GM04503 (cell line): ENCODE data around the gene SUMF2.
"Not testable (repeated sequence)": the region's sequence is repeated elsewhere in the genome, so short reads cannot be mapped to it uniquely, and the experiment has no call there.

Experiments
- DNase-seq: peaks from one replicate; pipeline ENCODE4 v3.0.0-alpha.2; 2012; ENCODE audit warnings: low read depth

Gene SUMF2

DNA sequence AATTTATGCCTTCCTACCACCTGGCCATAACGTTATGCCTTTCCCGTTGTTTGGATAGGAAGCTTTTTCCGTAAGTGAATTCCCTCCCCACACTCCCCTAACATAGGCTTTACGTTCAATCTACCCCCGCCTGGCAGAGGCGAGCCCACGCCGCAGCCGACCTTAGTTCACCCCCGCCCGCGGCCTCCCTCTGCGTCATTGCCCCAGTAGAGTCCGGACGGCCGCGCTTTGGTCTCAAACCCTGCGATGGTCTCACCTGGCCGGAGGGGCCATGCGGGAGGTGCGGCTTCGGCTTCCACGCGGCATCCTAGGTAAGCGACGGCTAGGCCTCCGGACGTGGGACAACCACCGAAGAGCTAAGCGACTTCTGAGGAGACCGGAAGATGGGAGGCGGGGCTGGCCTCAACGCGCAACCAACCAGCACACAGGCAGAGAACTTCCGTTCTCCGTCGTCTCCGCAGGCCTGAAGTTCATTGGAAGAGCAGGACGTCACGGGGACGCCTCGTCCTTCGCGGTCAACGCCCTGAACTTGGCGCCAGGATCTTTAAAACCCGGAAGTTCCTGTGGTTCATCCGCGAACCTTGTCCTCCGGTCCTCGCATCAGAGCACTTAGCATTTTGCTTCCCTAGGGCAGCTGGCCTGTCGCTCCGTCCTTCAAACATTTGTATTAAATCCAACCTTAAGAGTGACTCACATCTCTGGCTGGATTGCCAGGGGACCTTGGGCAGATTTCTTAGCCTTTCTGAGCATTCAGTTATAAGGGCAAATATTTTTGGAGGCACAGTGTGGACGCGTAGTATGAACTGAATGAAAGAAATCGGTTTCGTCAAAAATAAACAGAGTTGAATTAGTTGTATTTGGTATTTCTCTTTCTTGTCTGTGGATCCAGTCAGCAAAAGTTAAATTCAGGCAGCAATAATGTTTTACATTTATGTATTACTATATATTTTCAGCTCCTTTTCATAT lies 42.3 kb downstream of the SUMF2 start, which contains the start of gene CHCHD2:
Gene CHCHD2, minus strand, starts transcription at position 369 of the 966 bp plus-strand sequence. Its CDS starts 63 bp downstream, at position 306.
- peak; percentile 95 for DNase-seq

GRCh38 chr7:56107954-56108258 lies 43.8 kb downstream of the SUMF2 start:
- no peak for DNase-seq

DNA sequence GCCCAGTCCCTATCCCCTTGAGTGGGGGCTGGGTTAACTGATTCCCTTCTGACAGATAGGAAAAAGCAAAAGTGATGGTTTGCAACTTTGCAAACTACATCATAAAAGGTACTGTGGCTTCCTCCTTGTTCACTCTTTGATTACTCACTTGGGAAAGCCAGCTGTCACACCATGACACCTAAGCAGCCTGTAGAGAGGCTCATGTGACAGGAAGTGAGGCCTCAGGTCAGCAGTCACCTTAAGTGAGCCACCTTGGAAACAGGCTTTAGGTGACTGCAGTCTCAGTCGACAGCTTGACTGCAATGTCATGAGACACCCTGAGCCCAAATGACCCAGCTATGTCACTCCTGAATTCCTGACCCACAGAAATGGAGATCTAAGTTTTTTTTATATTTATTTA lies 46.5 kb downstream of the SUMF2 start:
- DNase-seq, result no peak

DNA sequence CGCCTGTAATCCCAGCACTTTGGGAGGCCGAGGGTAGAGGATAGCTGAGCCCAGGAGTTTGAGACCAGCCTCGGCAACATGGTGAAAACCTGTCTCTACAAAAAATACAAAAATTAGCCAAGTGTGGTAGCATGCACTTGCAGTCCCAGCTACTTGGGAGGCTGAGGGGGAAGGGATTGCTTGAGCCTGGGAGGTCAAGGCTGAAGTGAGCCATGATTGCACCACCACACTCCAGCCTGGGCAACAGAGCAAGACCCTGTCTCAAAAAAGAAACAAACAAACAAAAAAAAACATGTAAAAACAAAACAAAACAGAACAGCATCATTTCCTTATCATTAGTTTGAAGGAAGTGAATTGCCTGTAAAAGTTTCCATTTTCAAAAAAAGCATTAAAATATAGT lies 48.2 kb downstream of the SUMF2 start:
- DNase-seq, result not testable (repeated sequence)

DNA sequence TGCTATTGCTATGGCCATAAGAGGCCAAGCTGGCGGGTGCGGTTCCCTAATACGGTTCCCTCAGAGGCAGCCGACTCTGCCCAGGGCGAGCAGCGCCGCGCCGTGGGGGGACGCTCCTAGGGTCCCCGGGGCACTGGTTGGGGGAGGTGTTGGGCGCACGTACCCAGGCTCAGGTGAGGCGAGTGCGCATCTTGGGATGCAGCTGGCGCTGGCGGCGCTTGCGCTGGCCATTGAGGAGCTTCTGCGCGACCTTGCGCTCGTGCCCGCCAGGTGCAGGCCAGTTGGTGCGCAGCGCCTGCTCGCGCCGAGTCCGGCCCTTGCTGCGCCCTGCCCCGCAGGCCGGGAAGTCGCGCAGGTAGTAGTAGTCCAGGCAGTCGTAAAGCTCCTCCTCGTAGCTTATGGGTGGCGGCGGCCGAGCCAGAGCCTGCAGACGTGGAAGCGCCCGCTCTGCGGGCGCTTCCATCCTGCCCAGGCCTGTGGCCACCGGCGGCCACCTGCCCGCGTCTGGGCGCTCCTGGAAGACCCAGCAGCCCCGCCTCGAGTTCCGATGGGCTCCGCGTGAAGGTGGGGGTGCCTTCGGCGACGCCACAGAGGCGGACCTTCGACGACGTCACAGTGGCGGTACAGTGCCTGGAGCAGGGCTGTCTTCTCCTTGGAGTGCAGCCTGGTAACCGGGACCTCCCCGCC lies 51.9 kb downstream of the SUMF2 start, which contains the start of gene NUPR2:
Gene NUPR2, minus strand, starts transcription at position 566 of the 687 bp plus-strand sequence. Its CDS starts 103 bp downstream, at position 463.
- no peak for DNase-seq

DNA sequence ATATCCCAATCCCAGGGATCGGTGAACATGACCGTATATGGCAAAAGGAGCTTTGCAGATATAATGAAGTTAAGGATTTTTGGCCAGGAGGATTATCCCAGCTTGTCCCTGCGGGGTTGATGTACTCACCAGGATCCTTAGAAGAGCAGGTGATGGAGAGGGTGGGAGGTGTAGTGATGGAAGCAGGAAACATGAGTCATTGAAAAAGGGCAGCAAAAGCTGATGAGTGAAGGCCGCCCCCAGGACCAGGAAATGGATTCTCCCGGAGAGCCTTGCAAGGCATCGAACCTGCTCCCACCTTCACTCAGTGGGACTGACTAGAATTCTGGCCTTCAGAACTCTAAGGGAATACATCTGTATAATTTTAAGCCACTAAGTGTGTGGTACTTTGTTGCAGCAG lies 57.4 kb downstream of the SUMF2 start:
- no peak for DNase-seq

DNA sequence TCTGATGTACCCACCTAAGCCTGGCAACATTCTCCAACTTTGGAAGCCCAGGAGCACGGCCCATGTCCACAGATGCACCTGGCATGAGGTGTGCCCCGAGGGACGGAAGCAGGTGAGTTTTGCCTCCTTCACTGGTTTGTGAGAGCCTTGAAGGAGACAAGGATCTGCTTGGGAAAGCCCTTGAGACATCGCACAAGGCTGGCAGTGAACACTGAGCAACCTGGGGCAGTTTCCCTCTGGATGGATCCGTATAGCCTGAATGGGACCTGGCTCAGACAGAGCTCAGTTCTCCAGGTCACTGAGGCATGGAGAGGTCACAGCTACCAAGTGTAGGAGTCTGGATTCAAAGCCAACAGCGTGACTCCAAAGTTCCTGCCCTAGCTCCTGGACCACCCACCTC lies 60.9 kb downstream of the SUMF2 start:
- no peak for DNase-seq

DNA sequence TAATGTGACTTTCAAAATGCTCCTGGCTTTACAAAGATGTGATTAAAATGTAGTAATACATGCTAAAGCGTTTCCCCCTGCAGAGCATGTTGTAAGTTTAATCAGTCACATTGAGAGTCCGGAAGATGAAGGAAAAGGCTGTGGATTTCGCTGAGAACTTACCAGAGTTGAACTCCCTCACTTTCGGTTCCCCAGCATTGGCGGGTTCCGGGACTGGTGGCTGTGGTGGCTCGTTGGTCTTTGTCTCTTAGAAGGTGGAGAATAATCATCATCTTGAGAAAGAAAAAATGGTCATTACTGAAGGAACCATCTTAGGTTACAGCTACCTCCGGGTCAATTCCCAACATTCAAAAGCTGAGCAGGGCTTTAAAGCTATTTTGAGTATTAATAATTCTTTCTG lies 61.7 kb downstream of the SUMF2 start:
- DNase-seq, result no peak

DNA sequence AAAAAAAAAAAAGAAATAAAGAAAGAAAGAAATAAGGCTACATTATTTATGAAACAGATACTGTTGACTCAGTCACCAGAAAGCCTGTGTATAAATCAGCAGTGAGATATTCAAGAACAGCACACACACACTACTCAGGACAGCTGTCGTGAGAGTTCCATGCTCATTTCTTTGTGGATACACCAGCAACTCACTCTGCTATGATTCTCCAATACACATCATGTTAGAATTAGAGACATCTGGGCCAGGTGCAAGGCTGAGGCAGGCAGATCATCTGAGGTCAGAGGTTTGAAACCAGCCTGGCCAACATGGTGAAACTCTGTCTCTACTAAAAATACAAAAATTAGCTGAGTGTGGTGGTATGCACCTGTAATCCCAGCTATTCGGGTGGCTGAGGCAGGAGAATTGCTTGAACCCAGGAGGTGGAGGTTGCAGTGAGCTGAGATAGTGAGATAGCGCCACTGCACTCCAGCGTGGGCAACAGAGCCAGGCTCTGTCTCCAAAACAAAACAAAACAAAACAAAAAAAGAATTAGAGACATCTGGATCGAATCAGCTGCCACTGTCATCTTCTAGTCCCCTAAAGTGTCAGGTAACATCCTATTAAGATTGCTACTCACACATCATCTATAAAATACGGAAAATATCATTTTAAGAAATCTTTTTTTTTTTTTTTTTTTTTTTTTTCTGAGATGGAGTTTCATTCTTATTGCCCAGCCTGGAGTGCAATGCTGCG lies 63.3 kb downstream of the SUMF2 start:
- no peak for DNase-seq
